ENCODE results near the gene FBLL1.
A peak's percentile ranks its signal among the peaks of the same experiment; 100 is the strongest.

The FBLL1 gene

GRCh38 chr5:168528521-168529373 lies at the start of gene FBLL1:
TSS of gene FBLL1 (plus strand) at chr5:168529305. CDS start at chr5:168529505, 200 bp downstream.
- Histone ChIP-seq H3K79me2 (ENCODE audit: control insufficient read depth, low read length) (no peaks in the 10 kb centered on the region), H3K4me2 (ENCODE audit: low read length) (no peak within 1 kb of the TSS), H3K36me3 (ENCODE audit: control insufficient read depth, low read length) (no peaks in the 10 kb centered on the region), H3K27ac (ENCODE audit: low read depth, low read length) (no peak within 1 kb of the TSS), H3K9me3 (ENCODE audit: control insufficient read depth, insufficient read depth, low read length) (no peaks in the 10 kb centered on the region; the same call in 1 of the 2 replicates), H3K27me3 (ENCODE audit: control insufficient read depth, low read length) (no peaks in the 10 kb centered on the region), H3K4me1 (ENCODE audit: control insufficient read depth, low read length) (no peaks in the 10 kb centered on the region), H4K20me1 (ENCODE audit: control insufficient read depth, insufficient read depth, low read depth, low read length) (no peaks in the 10 kb centered on the region), H3K9me2 (replicated peaks; ENCODE audit: control insufficient read depth, low read length) (no peaks in the 10 kb centered on the region), H3K4me3 (ENCODE audit: low read length) (no peak within 1 kb of the TSS), H3F3A (ENCODE audit: control insufficient read depth, insufficient read depth) (no peaks in the 10 kb centered on the region)
- TF ChIP-seq CTCF (IDR thresholded peaks at IDR 0.05; ENCODE audit: low read depth, low read length, poor library complexity, severe bottlenecking) (no peak), EZH2phosphoT487 (IDR thresholded peaks at IDR 0.05; ENCODE audit: borderline replicate concordance, low read length) (no peak)

GRCh38 chr5:168480601-168481000 lies 48.5 kb upstream of the FBLL1 start:
- Histone ChIP-seq H3K4me3 (ENCODE audit: low read length) (no peak overlapping the region), H3K4me1 (ENCODE audit: control insufficient read depth, low read length) (peaks cover 10% of the 10 kb centered on the region), H3K9me3 (ENCODE audit: control insufficient read depth, insufficient read depth, low read length) (no peaks in the 10 kb centered on the region), H3K9me2 (replicated peaks; ENCODE audit: control insufficient read depth, low read length) (no peaks in the 10 kb centered on the region), H3K27me3 (ENCODE audit: control insufficient read depth, low read length) (no peaks in the 10 kb centered on the region), H3K79me2 (ENCODE audit: control insufficient read depth, low read length) (no peaks in the 10 kb centered on the region), H3K36me3 (ENCODE audit: control insufficient read depth, low read length) (no peaks in the 10 kb centered on the region), H3K27ac (ENCODE audit: low read depth, low read length) (no peak overlapping the region), H3K4me2 (ENCODE audit: low read length) (no peak overlapping the region), H4K20me1 (ENCODE audit: control insufficient read depth, insufficient read depth, low read depth, low read length) (no peaks in the 10 kb centered on the region), H3F3A (ENCODE audit: control insufficient read depth, insufficient read depth) (no peaks in the 10 kb centered on the region)
- TF ChIP-seq EZH2phosphoT487 (IDR thresholded peaks at IDR 0.05; ENCODE audit: borderline replicate concordance, low read length) (no peak), CTCF (IDR thresholded peaks at IDR 0.05; ENCODE audit: low read depth, low read length, poor library complexity, severe bottlenecking) (no peak)

- H3K27ac ChIP-seq (ENCODE audit: low read depth, low read length): no peak overlapping the region
- H3K4me2 ChIP-seq (ENCODE audit: low read length): peak overlapping the region; percentile 46
- H3K9me2 ChIP-seq (replicated peaks; ENCODE audit: control insufficient read depth, low read length): no peaks in the 10 kb centered on the region
- no peak for TF ChIP-seq CTCF (IDR thresholded peaks at IDR 0.05; ENCODE audit: low read depth, low read length, poor library complexity, severe bottlenecking)
- no peak for TF ChIP-seq EZH2phosphoT487 (IDR thresholded peaks at IDR 0.05; ENCODE audit: borderline replicate concordance, low read length)
- H3F3A ChIP-seq (ENCODE audit: control insufficient read depth, insufficient read depth): no peaks in the 10 kb centered on the region
- no peak overlapping the region for H3K4me3 ChIP-seq (ENCODE audit: low read length)
- H3K4me1 ChIP-seq (ENCODE audit: control insufficient read depth, low read length): peaks cover 16% of the 10 kb centered on the region
- no peaks in the 10 kb centered on the region for H4K20me1 ChIP-seq (ENCODE audit: control insufficient read depth, insufficient read depth, low read depth, low read length)
- H3K79me2 ChIP-seq (ENCODE audit: control insufficient read depth, low read length): peaks cover 2% of the 10 kb centered on the region
- H3K27me3 ChIP-seq (ENCODE audit: control insufficient read depth, low read length): no peaks in the 10 kb centered on the region
- no peaks in the 10 kb centered on the region for H3K9me3 ChIP-seq (ENCODE audit: control insufficient read depth, insufficient read depth, low read length)
- peaks cover under 1% of the 10 kb centered on the region for H3K36me3 ChIP-seq (ENCODE audit: control insufficient read depth, low read length)
Measured at GRCh38 chr5:168481330-168481788, 47.7 kb upstream of the FBLL1 start.

Measured in DOHH2 (cell line).